ENCODE measurements around the gene CFAP70.

Gene CFAP70

GRCh38 chr10:73210395-73211105 is 148.1 kb downstream of the CFAP70 start:
- DNase-seq, result no peak

GRCh38 chr10:73209705-73210104 is 149.0 kb downstream of the CFAP70 start:
- DNase-seq, result no peak

GRCh38 chr10:73207883-73208282 is 150.8 kb downstream of the CFAP70 start:
- no peak for DNase-seq

- DNase-seq, result no peak
These were observed 152.3 kb downstream of the CFAP70 start for GRCh38 chr10:73206385-73206784.

GRCh38 chr10:73205890-73206289 is 152.8 kb downstream of the CFAP70 start:
- DNase-seq, result no peak

- DNase-seq, result no peak
These were observed 153.6 kb downstream of the CFAP70 start for GRCh38 chr10:73205081-73205480.
